ENCODE results near the gene VEPH1.

VEPH1 gene

GRCh38 chr3:157305392-157305791 is 197.8 kb downstream of the VEPH1 start:
- no peak for DNase-seq (ENCODE audit: low spot score)

- DNase-seq (ENCODE audit: low spot score): no peak
Measured at GRCh38 chr3:157301755-157302154, 201.5 kb downstream of the VEPH1 start.

- no peak for DNase-seq (ENCODE audit: low spot score)
Measured at GRCh38 chr3:157300981-157301663, 202.1 kb downstream of the VEPH1 start.

- DNase-seq (ENCODE audit: low spot score): no peak
Measured at GRCh38 chr3:157300094-157300493, 203.1 kb downstream of the VEPH1 start.

GRCh38 chr3:157297328-157297915 is 205.8 kb downstream of the VEPH1 start:
- DNase-seq (ENCODE audit: low spot score): no peak

GRCh38 chr3:157294953-157295352 is 208.3 kb downstream of the VEPH1 start:
- no peak for DNase-seq (ENCODE audit: low spot score)

GRCh38 chr3:157294491-157294890 is 208.7 kb downstream of the VEPH1 start:
- DNase-seq (ENCODE audit: low spot score): no peak

GRCh38 chr3:157290766-157291165 is 212.4 kb downstream of the VEPH1 start:
- DNase-seq (ENCODE audit: low spot score): no peak

GRCh38 chr3:157285966-157286365 is 217.2 kb downstream of the VEPH1 start:
- no peak for DNase-seq (ENCODE audit: low spot score)

- no peak for DNase-seq (ENCODE audit: low spot score)
Measured at GRCh38 chr3:157285141-157285540, 218.1 kb downstream of the VEPH1 start.

GRCh38 chr3:157284688-157285087 is 218.5 kb downstream of the VEPH1 start:
- no peak for DNase-seq (ENCODE audit: low spot score)

- no peak for DNase-seq (ENCODE audit: low spot score)
Measured at GRCh38 chr3:157282261-157283191, 220.7 kb downstream of the VEPH1 start.

- no peak for DNase-seq (ENCODE audit: low spot score)
Measured at GRCh38 chr3:157280786-157281185, 222.4 kb downstream of the VEPH1 start.

GRCh38 chr3:157280354-157280753 is 222.9 kb downstream of the VEPH1 start:
- DNase-seq (ENCODE audit: low spot score): no peak

GRCh38 chr3:157279237-157279636 is 224.0 kb downstream of the VEPH1 start:
- no peak for DNase-seq (ENCODE audit: low spot score)

- no peak for DNase-seq (ENCODE audit: low spot score)
Measured at GRCh38 chr3:157276801-157277200, 226.4 kb downstream of the VEPH1 start.

GRCh38 chr3:157275832-157276231 is 227.4 kb downstream of the VEPH1 start:
- no peak for DNase-seq (ENCODE audit: low spot score)

GRCh38 chr3:157274644-157275137 is 228.5 kb downstream of the VEPH1 start:
- peak; percentile 62 for DNase-seq (ENCODE audit: low spot score)

- DNase-seq (ENCODE audit: low spot score): no peak
Measured at GRCh38 chr3:157271283-157271882, 231.8 kb downstream of the VEPH1 start.

GRCh38 chr3:157268026-157268425 is 235.2 kb downstream of the VEPH1 start:
- DNase-seq (ENCODE audit: low spot score): no peak

GRCh38 chr3:157265931-157266330 is 237.3 kb downstream of the VEPH1 start:
- DNase-seq (ENCODE audit: low spot score): no peak

GRCh38 chr3:157263027-157263426 is 240.2 kb downstream of the VEPH1 start:
- DNase-seq (ENCODE audit: low spot score): no peak

Measured in pons (tissue), 1 donor.